GM12873 (cell line): ENCODE data around the gene TAPBP.
A peak's percentile ranks its signal among the peaks of the same experiment; 100 is the strongest.

Source experiments
- CTCF ChIP-seq: IDR thresholded peaks from 2 replicates; pipeline ENCODE4 v1.5.1; 2012; ENCODE audit warnings: low read depth, mild to moderate bottlenecking, moderate library complexity, low read length, control low read depth; ENCODE audit not compliant: insufficient read depth; ENCODE audit errors: missing control alignments

The TAPBP gene

GRCh38 chr6:33306356-33306755, 7.5 kb downstream of the TAPBP start:
- TF ChIP-seq CTCF: no peak

DNA sequence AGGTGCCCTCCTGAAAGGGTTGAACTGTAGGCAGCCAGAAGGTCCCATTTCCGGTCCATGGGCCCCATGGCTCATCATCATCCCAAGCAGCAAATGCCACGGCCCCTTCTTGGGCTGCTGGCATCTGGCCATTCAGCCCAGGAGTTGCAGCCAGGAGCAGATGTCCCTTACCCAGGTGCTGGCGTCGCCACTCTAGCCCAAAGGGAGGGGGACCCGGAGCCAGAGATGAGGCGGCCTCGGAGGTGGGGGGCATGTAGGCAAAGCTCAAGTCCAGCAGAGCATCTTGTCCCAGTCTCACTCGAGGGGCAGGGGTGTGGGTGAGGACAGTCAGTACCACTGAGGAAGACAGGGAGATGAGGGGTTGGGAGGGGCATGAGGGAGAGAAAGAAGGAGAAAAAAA, 8.8 kb downstream of the TAPBP start:
- no peak for TF ChIP-seq CTCF

GRCh38 chr6:33304216-33304615, 9.7 kb downstream of the TAPBP start:
- no peak for TF ChIP-seq CTCF

DNA sequence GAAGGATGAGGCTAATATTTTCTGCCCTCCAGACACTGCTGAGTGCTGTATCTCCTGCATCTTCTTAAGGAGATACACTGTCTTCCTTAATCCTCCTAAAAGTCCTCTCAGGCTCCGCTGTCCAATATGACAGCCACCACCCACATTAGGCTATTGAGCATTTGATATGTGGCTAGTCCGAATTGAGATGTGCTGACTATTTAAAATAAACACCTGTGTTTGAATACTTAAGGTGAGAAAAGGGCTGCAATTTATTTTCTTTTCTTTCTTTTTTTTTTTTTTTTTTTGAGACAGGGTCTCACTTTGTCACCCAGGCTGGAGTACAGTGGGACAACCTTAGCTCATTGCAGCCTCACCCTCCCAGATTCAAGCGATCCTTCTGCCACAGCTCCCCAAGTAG, 12.0 kb downstream of the TAPBP start:
- no peak for TF ChIP-seq CTCF

- TF ChIP-seq CTCF: peak; percentile 72
Observed at GRCh38 chr6:33299237-33299944, 14.5 kb downstream of the TAPBP start.

GRCh38 chr6:33298773-33299236, 15.1 kb downstream of the TAPBP start, which contains the start of gene RGL2:
RGL2 (minus strand) TSS chr6:33298942; CDS start chr6:33298610, 332 bp downstream.
- no peak for TF ChIP-seq CTCF

GRCh38 chr6:33297956-33298772, 15.7 kb downstream of the TAPBP start:
- peak; percentile 21 for TF ChIP-seq CTCF
